ENCODE data around the gene MTNR1A. TPM values are rescaled to one million over a fixed set of nuclear protein-coding genes. Genes with fewer than 3 reads are reported as not detected.

Gene MTNR1A
- total and polyA plus RNA-seq, 7 donors: not detected

DNA sequence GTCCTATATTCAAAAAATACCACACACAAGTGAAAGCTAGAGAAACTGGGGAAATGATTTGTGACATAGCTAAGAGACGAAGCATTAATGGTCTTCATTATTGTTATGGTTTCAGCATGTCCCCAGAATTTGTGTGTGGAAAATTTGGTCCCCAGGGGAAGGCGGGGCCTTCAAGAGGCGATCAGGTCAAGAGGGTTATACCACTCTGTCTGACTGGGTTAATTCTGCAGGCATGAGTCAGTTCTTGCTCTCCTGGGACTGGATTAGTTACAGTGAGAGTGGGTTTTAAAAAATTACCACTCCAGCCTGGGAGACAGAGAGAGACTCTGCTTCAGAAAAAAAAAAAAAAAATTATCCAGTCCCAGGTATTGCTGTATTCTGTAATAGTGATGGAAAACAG is 2.1 kb upstream of the MTNR1A start:
- ATAC-seq (no peak), DNase-seq (no peak)
- no peaks in the 10 kb centered on the region for H3K36me3 ChIP-seq (ENCODE audit: insufficient read depth in 1 of 2, low read depth in 1 of 2)
- peaks cover 5 to 36% (median 8%) of the 10 kb centered on the region in 3 donors for H3K27me3 ChIP-seq (ENCODE audit: insufficient read depth in 3 of 3, low read length in 2 of 3)
- 33 to 43% (median 33%) methylated on average over 3 of the region's 3 CpGs for WGBS, 3 donors
- H3K4me3 ChIP-seq: no peak overlapping the region
- no peak overlapping the region for H3K27ac ChIP-seq
- intact Hi-C loops (cut with DNase I): no loop called here
- no peaks in the 10 kb centered on the region for H3K9me3 ChIP-seq
- H3K4me1 ChIP-seq: no peaks in the 10 kb centered on the region
- TF ChIP-seq, protein P1, sequence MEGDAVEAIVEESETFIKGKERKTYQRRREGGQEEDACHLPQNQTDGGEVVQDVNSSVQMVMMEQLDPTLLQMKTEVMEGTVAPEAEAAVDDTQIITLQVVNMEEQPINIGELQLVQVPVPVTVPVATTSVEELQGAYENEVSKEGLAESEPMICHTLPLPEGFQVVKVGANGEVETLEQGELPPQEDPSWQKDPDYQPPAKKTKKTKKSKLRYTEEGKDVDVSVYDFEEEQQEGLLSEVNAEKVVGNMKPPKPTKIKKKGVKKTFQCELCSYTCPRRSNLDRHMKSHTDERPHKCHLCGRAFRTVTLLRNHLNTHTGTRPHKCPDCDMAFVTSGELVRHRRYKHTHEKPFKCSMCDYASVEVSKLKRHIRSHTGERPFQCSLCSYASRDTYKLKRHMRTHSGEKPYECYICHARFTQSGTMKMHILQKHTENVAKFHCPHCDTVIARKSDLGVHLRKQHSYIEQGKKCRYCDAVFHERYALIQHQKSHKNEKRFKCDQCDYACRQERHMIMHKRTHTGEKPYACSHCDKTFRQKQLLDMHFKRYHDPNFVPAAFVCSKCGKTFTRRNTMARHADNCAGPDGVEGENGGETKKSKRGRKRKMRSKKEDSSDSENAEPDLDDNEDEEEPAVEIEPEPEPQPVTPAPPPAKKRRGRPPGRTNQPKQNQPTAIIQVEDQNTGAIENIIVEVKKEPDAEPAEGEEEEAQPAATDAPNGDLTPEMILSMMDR (IDR thresholded peaks at IDR 0.05): no peak

DNA sequence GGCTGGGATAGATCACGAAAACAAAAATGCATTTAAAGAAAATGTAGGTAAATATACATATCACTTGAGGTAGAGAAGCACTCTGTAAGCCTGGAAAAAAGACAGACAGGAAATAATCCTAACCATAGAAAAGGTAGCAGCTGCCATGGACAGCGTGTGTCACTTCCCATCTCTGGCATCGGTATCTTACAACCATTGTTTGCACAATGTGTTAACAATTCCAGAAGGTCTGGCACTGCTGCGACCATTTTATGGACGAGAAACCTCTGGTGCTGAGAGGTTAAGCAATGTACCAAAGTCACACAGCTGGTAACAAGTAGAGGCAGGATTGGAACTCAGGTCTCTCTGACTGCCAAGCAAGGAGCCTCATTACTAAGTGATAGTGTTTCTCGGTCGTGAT is 1.7 kb upstream of the MTNR1A start:
- 22 to 37% (median 33%) methylated on average over 7 of the region's 7 CpGs for WGBS, 3 donors
- TF ChIP-seq, protein P1 (IDR thresholded peaks at IDR 0.05): no peak
- H3K27ac ChIP-seq: no peak overlapping the region
- no peaks in the 10 kb centered on the region for H3K9me3 ChIP-seq
- intact Hi-C loops (cut with DNase I): no loop called here
- no peak for ATAC-seq
- peaks cover 5 to 36% (median 8%) of the 10 kb centered on the region in 3 donors for H3K27me3 ChIP-seq (ENCODE audit: insufficient read depth in 3 of 3, low read length in 2 of 3)
- no peaks in the 10 kb centered on the region for H3K4me1 ChIP-seq
- H3K36me3 ChIP-seq (ENCODE audit: insufficient read depth in 1 of 2, low read depth in 1 of 2): no peaks in the 10 kb centered on the region
- H3K4me3 ChIP-seq: no peak overlapping the region
- DNase-seq: no peak

DNA sequence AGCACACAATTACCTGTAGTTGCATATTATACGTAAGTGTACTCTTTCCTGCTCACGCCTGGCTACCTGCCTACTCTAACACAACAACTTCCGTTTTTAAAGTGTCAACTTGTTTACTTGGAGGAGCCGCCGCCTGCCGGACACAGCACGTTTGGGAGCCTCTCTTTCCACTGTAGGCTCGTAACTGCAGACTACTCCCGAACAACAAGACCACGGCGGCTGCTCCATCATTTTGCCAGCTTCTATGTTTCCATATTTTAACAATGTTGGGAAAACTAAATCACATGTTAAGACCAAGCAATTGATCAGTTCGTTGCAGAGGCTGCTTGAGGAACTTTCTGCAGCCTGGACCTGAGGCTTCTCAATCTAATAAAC is 841 bp downstream of the MTNR1A start:
- TF ChIP-seq, protein P1 (IDR thresholded peaks at IDR 0.05): no peak
- H3K4me1 ChIP-seq: no peaks in the 10 kb centered on the region
- WGBS, 3 donors: 4 to 5% (median 4%) methylated on average over 12 of the region's 12 CpGs
- no peak overlapping the region for H3K4me3 ChIP-seq
- no peaks in the 10 kb centered on the region for H3K9me3 ChIP-seq
- ATAC-seq (no peak), DNase-seq (no peak)
- no peak overlapping the region for H3K27ac ChIP-seq
- intact Hi-C loops (cut with DNase I): no loop called here
- H3K27me3 ChIP-seq (ENCODE audit: insufficient read depth in 3 of 3, low read length in 2 of 3): peaks cover 8 to 41% (median 9%) of the 10 kb centered on the region in 3 donors
- no peaks in the 10 kb centered on the region for H3K36me3 ChIP-seq (ENCODE audit: insufficient read depth in 1 of 2, low read depth in 1 of 2)

DNA sequence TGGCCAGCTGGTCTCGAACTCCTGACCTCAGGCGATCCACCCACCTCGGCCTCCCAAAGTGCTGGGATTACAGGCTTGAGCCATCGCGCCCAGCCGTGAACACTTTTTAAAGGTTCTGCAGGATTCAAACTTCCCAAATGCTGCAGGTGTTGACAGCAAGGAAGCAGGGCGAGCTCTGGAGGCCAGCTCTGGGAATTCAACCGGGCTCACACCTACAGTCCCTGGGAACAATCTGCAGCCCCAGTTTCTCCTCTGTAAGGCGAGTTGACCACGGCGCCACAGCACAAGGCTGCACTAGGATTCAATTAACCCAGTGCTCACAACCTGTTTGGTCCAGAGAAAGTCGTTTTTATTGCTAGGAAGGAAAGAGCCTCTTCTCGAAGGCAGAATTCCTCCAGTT is 1.6 kb downstream of the MTNR1A start:
- ATAC-seq: no peak
- TF ChIP-seq, protein P1 (IDR thresholded peaks at IDR 0.05): no peak
- intact Hi-C loops (cut with DNase I): no loop called here
- H3K9me3 ChIP-seq: no peaks in the 10 kb centered on the region
- H3K27ac ChIP-seq: no peak overlapping the region
- no peak for DNase-seq
- H3K36me3 ChIP-seq (ENCODE audit: insufficient read depth in 1 of 2, low read depth in 1 of 2): no peaks in the 10 kb centered on the region
- H3K4me3 ChIP-seq: no peak overlapping the region
- H3K27me3 ChIP-seq (ENCODE audit: insufficient read depth in 3 of 3, low read length in 2 of 3): peaks cover 8 to 41% (median 9%) of the 10 kb centered on the region in 3 donors
- WGBS, 3 donors: 63 to 65% (median 64%) methylated on average over 13 of the region's 13 CpGs
- no peaks in the 10 kb centered on the region for H3K4me1 ChIP-seq

DNA sequence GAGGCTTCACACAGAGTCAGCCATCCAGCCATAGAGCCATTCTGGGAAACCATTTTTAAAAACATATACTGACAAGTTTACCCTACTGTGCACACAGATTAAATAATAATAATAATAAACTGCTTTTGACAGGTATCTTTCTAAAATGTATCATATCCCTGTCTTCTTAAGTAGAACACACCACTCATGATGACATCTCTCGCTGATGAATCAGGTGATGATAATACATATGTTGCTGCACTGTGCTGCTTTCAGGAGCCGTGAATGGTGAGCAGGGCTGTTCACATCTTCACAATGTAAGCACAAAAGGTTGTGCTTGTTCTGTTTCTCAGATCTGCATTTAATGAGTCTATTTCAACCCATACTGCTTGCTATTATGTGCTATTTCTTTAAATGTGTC is 3.5 kb downstream of the MTNR1A start:
- ATAC-seq: no peak
- DNase-seq: no peak
- peaks cover 8 to 41% (median 9%) of the 10 kb centered on the region in 3 donors for H3K27me3 ChIP-seq (ENCODE audit: insufficient read depth in 3 of 3, low read length in 2 of 3)
- TF ChIP-seq, protein P1 (IDR thresholded peaks at IDR 0.05): no peak
- H3K4me1 ChIP-seq: no peaks in the 10 kb centered on the region
- no peak overlapping the region for H3K27ac ChIP-seq
- no peak overlapping the region for H3K4me3 ChIP-seq
- 89 to 91% (median 90%) methylated on average over 2 of the region's 2 CpGs for WGBS, 3 donors
- H3K36me3 ChIP-seq (ENCODE audit: insufficient read depth in 1 of 2, low read depth in 1 of 2): no peaks in the 10 kb centered on the region
- H3K9me3 ChIP-seq: no peaks in the 10 kb centered on the region
- intact Hi-C loops (cut with DNase I): no loop called here
